Inflammatory macrophage treated with lipopolysaccharide for 4 hours (primary cell): ENCODE data around the gene CD81.

ENCODE experiments used
- DNase-seq: peaks from one replicate; pipeline ENCODE4 v3.0.0-alpha.2; 2020

Gene CD81

GRCh38 chr11:2440646-2441045 lies 63.5 kb downstream of the CD81 start:
- peak; percentile 55 for DNase-seq

GRCh38 chr11:2441171-2441570 lies 64.1 kb downstream of the CD81 start:
- DNase-seq, result no peak

- DNase-seq, result no peak
These were observed 65.5 kb downstream of the CD81 start for GRCh38 chr11:2442589-2442988.

- no peak for DNase-seq
These were observed 66.3 kb downstream of the CD81 start for GRCh38 chr11:2443406-2443805.

- DNase-seq, result no peak
These were observed 67.0 kb downstream of the CD81 start, which contains the start of gene TRPM5 for GRCh38 chr11:2443881-2444820. Gene TRPM5 (minus strand): TSS chr11:2444514. CDS start chr11:2423036, 21,478 bp downstream.

GRCh38 chr11:2444821-2445745 lies 68.0 kb downstream of the CD81 start, which contains the start of gene KCNQ1:
Gene KCNQ1 (plus strand): TSS chr11:2445008. CDS start chr11:2445099, 91 bp downstream.
- peak; percentile 79 for DNase-seq

- DNase-seq, result no peak
These were observed 68.8 kb downstream of the CD81 start for GRCh38 chr11:2445746-2446551.

GRCh38 chr11:2446590-2447252 lies 69.6 kb downstream of the CD81 start:
- peak; percentile 51 for DNase-seq
